OCI-LY3 (cell line): ENCODE results near the gene FXYD5.

Source experiments
- EZH2phosphoT487 ChIP-seq: fragments of 200-600 bp; shearing (Covaris generic); IDR thresholded peaks from 2 replicates; pipeline ENCODE4 v1.6.1; 2018; ENCODE audit warnings: antibody characterized with exemption, mixed run types, low read depth
- TF ChIP-seq, protein P1 (sequence below): fragments of 200-600, 300-600 bp; sonication (generic); IDR thresholded peaks from 2 replicates; pipeline ENCODE4 v1.5.1; 2014; ENCODE audit warnings: antibody characterized with exemption, low read length, low read depth

DNA sequence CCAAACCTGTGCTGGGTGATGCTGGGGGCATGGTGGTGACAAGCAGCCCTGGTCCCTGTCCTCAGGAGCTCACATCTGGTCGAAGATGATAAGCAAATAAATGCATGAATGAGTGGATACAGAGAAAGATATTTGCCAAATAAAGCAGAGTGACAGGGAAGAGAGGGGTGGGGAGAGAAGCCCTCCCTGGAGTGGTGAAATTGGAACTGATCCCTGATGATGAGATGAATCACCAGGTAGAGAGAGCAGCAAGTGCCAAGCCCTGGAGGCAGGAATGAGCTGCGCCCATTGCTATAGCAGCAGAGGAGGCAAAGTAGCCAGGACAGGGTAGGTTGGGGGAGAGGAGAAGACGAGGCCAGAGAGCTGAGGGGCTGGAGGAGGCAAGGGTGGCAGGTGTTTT lies 13.7 kb downstream of the FXYD5 start:
- TF ChIP-seq, protein P1, sequence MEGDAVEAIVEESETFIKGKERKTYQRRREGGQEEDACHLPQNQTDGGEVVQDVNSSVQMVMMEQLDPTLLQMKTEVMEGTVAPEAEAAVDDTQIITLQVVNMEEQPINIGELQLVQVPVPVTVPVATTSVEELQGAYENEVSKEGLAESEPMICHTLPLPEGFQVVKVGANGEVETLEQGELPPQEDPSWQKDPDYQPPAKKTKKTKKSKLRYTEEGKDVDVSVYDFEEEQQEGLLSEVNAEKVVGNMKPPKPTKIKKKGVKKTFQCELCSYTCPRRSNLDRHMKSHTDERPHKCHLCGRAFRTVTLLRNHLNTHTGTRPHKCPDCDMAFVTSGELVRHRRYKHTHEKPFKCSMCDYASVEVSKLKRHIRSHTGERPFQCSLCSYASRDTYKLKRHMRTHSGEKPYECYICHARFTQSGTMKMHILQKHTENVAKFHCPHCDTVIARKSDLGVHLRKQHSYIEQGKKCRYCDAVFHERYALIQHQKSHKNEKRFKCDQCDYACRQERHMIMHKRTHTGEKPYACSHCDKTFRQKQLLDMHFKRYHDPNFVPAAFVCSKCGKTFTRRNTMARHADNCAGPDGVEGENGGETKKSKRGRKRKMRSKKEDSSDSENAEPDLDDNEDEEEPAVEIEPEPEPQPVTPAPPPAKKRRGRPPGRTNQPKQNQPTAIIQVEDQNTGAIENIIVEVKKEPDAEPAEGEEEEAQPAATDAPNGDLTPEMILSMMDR, result no peak
- TF ChIP-seq EZH2phosphoT487, result no peak
